RWPE1 (cell line): Measurements from ENCODE around the gene TSEN54.

Source experiments
- CTCF ChIA-PET: fragments of 350-600 bp; sonication (Branson Sonifier 250); formaldehyde crosslinking; extraction: SDS; loops from one replicate; lab custom pipeline; 2021; lab: Yijun Ruan, JAX
- POLR2A ChIA-PET: fragments of 400-600 bp; formaldehyde crosslinking; extraction: SDS; loops from one replicate; lab custom pipeline; 2020; ENCODE audit warnings: antibody characterized with exemption; ENCODE audit not compliant: low non-redundant PET; lab: Yijun Ruan, JAX
- DNase-seq: peaks from one replicate; pipeline ENCODE4 v3.0.0; 2012; ENCODE audit warnings: low spot score
- H3K27ac ChIP-seq: fragments of 450-650 bp; 2 replicates; pipeline ENCODE4 v1.5.1; 2017
- TF ChIP-seq, protein P1 (sequence below): fragments of 450-650 bp; conservative IDR thresholded peaks from 2 replicates; pipeline ENCODE4 v1.5.1; 2017; ENCODE audit warnings: low read depth, mild to moderate bottlenecking

Gene TSEN54

DNA sequence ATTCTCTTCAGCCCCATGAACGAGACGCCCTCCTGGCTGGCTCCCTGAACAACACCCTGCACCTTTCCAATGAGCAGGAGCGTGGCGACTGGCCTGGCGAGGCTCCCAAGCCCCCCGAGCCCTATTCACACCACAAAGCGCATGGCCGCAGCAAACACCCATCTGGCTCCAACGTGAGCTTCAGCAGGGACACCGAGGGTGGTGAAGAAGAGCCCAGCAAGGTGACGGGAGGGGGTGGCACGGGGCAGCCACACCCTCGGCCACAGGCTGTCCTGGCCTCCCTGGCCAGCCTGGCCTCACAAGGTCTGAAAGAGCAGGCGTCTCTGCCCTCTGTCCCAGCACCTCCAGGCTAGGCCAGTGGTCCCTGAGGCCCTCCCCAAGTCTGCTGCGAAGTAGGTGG lies 24.6 kb upstream of the TSEN54 start:
- no peak overlapping the region for H3K27ac ChIP-seq
- TF ChIP-seq, protein P1, sequence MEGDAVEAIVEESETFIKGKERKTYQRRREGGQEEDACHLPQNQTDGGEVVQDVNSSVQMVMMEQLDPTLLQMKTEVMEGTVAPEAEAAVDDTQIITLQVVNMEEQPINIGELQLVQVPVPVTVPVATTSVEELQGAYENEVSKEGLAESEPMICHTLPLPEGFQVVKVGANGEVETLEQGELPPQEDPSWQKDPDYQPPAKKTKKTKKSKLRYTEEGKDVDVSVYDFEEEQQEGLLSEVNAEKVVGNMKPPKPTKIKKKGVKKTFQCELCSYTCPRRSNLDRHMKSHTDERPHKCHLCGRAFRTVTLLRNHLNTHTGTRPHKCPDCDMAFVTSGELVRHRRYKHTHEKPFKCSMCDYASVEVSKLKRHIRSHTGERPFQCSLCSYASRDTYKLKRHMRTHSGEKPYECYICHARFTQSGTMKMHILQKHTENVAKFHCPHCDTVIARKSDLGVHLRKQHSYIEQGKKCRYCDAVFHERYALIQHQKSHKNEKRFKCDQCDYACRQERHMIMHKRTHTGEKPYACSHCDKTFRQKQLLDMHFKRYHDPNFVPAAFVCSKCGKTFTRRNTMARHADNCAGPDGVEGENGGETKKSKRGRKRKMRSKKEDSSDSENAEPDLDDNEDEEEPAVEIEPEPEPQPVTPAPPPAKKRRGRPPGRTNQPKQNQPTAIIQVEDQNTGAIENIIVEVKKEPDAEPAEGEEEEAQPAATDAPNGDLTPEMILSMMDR: no peak
- CTCF ChIA-PET: no interaction called here
- no peak for DNase-seq
- POLR2A ChIA-PET: no interaction called here

DNA sequence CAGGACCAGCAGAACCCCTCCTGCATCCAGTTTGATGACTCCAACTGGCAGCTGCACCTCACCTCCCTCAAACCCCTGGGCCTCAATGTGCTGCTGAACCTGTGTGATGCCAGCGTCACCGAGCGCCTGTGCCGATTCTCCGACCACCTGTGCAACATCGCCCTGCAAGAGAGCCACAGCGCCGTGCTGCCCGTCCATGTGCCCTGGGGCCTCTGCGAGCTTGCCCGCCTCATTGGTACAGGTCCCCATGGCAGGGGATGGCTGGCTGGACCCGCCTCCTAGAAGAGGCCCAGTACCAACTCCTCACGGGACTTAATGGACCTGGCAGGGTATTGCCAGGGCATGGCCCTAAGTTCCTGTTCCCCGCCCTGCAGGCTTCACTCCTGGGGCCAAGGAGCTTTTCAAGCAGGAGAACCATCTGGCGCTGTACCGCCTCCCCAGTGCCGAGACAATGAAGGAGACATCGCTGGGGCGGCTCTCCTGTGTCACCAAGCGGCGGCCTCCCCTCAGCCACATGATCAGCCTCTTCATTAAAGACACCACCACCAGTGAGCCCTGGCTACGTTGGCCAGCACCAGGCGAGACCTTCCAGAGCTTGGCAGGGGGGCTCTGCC lies 23.7 kb upstream of the TSEN54 start:
- CTCF ChIA-PET: interaction anchor here (0.6 to 0.7 kb wide), 2 partner anchors 220 to 241 kb away, joined by 3 read pairs; no protein-coding TSS in a partner anchor
- POLR2A ChIA-PET: no interaction called here
- TF ChIP-seq, protein P1: no peak
- no peak for DNase-seq
- no peak overlapping the region for H3K27ac ChIP-seq

DNA sequence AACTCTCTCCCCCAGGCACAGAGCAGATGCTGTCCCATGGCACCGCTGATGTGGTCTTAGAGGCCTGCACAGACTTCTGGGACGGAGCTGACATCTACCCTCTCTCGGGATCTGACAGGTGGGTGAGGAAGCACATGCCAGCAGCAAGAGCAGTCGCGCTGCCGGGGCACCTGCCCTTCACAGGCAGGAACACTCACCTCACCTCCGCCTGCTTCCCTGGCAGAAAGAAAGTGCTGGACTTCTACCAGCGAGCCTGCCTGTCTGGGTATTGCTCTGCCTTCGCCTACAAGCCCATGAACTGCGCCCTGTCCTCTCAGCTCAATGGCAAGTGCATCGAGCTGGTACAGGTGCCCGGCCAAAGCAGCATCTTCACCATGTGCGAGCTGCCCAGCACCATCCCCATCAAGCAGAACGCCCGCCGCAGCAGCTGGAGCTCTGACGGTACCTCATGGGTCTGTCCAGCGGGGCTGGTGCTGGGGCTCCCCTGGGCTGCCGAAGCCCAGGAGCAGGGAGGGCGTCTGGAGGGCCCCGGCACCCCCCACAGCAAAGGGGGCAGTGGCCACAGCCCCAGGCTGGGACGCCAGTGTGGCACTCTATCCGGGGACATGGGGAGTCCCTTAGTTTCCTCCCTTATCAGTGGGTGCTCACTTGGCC lies 22.7 kb upstream of the TSEN54 start:
- ChIA-PET CTCF (no interaction called here), POLR2A (no interaction called here)
- TF ChIP-seq, protein P1: no peak

DNA sequence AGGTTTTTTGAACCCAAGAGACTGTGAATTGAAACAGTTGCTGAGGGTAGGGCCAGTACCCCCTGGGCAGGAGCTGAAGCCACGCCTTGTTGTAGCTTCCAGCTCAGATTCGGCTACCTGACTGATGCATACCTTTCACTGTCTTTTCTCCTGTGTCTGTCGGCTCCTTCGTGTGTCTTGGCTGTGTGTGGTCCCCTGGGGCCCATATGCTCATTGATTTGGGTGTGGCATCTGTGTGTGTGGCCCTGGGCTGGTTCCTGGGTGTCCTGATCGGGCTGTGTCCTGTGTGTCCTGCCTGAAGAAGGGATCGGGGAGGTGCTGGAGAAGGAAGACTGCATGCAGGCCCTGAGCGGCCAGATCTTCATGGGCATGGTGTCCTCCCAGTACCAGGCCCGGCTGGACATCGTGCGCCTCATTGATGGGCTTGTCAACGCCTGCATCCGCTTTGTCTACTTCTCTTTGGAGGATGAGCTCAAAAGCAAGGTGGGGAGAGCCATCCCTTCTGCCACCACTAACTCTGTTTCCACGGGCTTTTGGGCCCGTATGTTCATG lies 21.9 kb upstream of the TSEN54 start:
- CTCF ChIA-PET: interaction anchor here (0.6 to 1.5 kb wide), 3 partner anchors 10 to 109 kb away, joined by 3 read pairs; no protein-coding TSS in a partner anchor
- DNase-seq: no peak
- H3K27ac ChIP-seq: no peak overlapping the region
- TF ChIP-seq, protein P1: no peak
- POLR2A ChIA-PET: no interaction called here

More for the DNA sequence above, 22.7 kb upstream of the TSEN54 start:
- DNase-seq: no peak
- no peak overlapping the region for H3K27ac ChIP-seq

DNA sequence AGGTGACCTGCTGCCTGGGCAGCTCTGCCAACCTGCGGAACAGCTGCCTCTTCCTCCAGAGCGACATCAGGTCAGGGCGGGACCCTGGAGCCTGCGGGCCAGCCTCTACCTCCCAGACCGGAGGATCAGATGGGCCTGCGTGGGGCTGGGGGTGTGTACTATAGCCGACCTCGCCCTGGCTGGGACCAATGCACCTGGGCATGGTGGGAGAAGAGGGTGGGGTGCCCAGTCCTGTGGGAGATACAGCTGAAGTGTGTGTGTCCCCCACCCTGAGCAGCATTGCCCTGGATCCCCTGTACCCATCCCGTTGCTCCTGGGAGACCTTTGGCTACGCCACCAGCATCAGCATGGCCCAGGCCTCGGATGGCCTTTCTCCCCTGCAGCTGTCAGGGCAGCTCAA lies 20.3 kb upstream of the TSEN54 start:
- TF ChIP-seq, protein P1: no peak
- H3K27ac ChIP-seq: peak overlapping the region; percentile 21; the same call in 1 of the 2 replicates
- CTCF ChIA-PET: interaction anchor here (1.5 kb wide), 1 partner anchor 9 kb away, joined by 3 read pairs; no protein-coding TSS in a partner anchor
- no peak for DNase-seq
- POLR2A ChIA-PET: no interaction called here

DNA sequence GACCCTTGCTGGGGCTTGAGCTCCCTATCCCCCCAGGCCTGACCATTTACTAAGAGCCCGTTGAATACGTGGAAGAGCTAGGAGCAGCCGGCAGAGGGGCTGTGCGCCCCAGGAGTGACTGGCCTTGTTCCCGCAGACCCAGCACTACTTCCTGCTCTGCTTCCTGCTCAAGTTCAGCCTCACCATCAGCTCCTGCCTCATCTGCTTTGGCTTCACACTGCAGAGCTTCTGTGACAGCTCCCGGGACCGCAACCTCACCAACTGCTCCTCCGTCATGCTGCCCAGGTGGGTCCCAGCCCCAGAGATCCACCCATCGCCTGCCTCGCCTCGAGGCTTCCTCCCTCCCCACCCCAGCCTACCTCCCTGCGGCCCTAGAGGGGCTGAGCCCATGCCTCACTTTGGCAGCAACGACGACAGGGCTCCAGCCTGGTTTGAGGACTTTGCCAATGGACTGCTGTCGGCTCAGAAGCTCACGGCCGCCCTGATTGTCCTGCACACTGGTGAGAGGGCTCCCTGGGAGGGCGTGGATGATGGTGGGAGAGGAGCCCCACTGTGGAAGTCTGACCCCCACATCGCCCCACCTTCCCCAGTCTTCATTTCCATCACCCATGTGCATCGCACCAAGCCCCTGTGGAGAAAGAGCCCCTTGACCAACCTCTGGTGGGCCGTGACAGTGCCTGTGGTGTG lies 18.1 kb upstream of the TSEN54 start:
- peak overlapping the region; percentile 54 for H3K27ac ChIP-seq
- DNase-seq: no peak
- ChIA-PET POLR2A (no interaction called here), CTCF (interaction anchor here (0.7 kb wide), 1 partner anchor 117 kb away, joined by 3 read pairs; no protein-coding TSS in a partner anchor)
- TF ChIP-seq, protein P1: no peak
